H9 (cell line): ENCODE measurements around the gene SLC15A5. TPM values are rescaled to one million over a fixed set of nuclear protein-coding genes. Genes with fewer than 3 reads are reported as not detected.

Experiments
- DNase-seq: peaks from one replicate; pipeline ENCODE4 v3.0.0-alpha.2; 2017
- H2AFZ ChIP-seq: one replicate; pipeline ENCODE4 v1.6.1; 2013; ENCODE audit warnings: mild to moderate bottlenecking, low read length, control low read depth, moderate library complexity
- H2AK5ac ChIP-seq: 2 replicates; pipeline ENCODE4 v1.6.1; 2013; ENCODE audit warnings: low read length, control low read depth, mixed read lengths; ENCODE audit not compliant: insufficient read length
- H2BK120ac ChIP-seq: one replicate; pipeline ENCODE4 v1.6.1; 2013; ENCODE audit warnings: low read depth, mild to moderate bottlenecking, low read length, control low read depth, inconsistent platforms; ENCODE audit not compliant: poor library complexity, severe bottlenecking
- H2BK12ac ChIP-seq: 2 replicates; pipeline ENCODE4 v1.6.1; 2013; ENCODE audit warnings: low read length, control low read depth, mixed read lengths, low read depth; ENCODE audit not compliant: insufficient read length
- H2BK15ac ChIP-seq: 2 replicates; pipeline ENCODE4 v1.6.1; 2013; ENCODE audit warnings: low read depth, low read length, control low read depth
- H2BK20ac ChIP-seq: one replicate; pipeline ENCODE4 v1.6.1; 2013; ENCODE audit warnings: low read depth, mild to moderate bottlenecking, low read length, control low read depth, inconsistent platforms; ENCODE audit not compliant: poor library complexity, severe bottlenecking
- H2BK5ac ChIP-seq: 2 replicates; pipeline ENCODE4 v1.6.1; 2013; ENCODE audit warnings: low read length, control low read depth, mixed read lengths; ENCODE audit not compliant: insufficient read length
- H3K14ac ChIP-seq: 2 replicates; pipeline ENCODE4 v1.6.1; 2013; ENCODE audit warnings: low read length, control low read depth; ENCODE audit not compliant: insufficient read depth
- H3K18ac ChIP-seq: 2 replicates; pipeline ENCODE4 v1.6.1; 2013; ENCODE audit warnings: low read depth, mild to moderate bottlenecking, mixed read lengths, low read length, control low read depth; ENCODE audit not compliant: insufficient read length
- H3K23ac ChIP-seq: 2 replicates; pipeline ENCODE4 v1.6.1; 2013; ENCODE audit warnings: low read length, control low read depth, mixed read lengths, low read depth; ENCODE audit not compliant: insufficient read length
- H3K23me2 ChIP-seq: 2 replicates; pipeline ENCODE4 v1.6.1; 2013; ENCODE audit warnings: low read depth, mild to moderate bottlenecking, mixed read lengths, low read length, control low read depth; ENCODE audit not compliant: insufficient read length, poor library complexity, severe bottlenecking
- H3K27ac ChIP-seq: 2 replicates; pipeline ENCODE4 v1.5.1; 2013; ENCODE audit warnings: low read length, control low read depth, mixed read lengths, low read depth; ENCODE audit not compliant: insufficient read length
- H3K27me3 ChIP-seq: 2 replicates; pipeline ENCODE4 v1.6.1; 2013; ENCODE audit warnings: low read length, control low read depth, inconsistent platforms; ENCODE audit not compliant: insufficient read depth
- H3K4ac ChIP-seq: 2 replicates; pipeline ENCODE4 v1.6.1; 2013; ENCODE audit warnings: low read depth, mild to moderate bottlenecking, control low read depth, inconsistent platforms, low read length, moderate library complexity
- H3K4me1 ChIP-seq: 2 replicates; pipeline ENCODE4 v1.6.1; 2013; ENCODE audit warnings: low read length, control low read depth, inconsistent platforms; ENCODE audit not compliant: insufficient read depth
- H3K4me2 ChIP-seq: 2 replicates; pipeline ENCODE4 v1.6.1; 2013; ENCODE audit warnings: low read length, control low read depth, mixed read lengths; ENCODE audit not compliant: insufficient read length, insufficient read depth
- H3K56ac ChIP-seq: 2 replicates; pipeline ENCODE4 v1.6.1; 2013; ENCODE audit warnings: low read depth, mild to moderate bottlenecking, mixed read lengths, low read length, control low read depth; ENCODE audit not compliant: insufficient read length
- H3K79me1 ChIP-seq: 2 replicates; pipeline ENCODE4 v1.6.1; 2013; ENCODE audit warnings: low read depth, mild to moderate bottlenecking, moderate library complexity, low read length, control low read depth, inconsistent platforms; ENCODE audit not compliant: insufficient read depth, poor library complexity, severe bottlenecking
- H3K79me2 ChIP-seq: 2 replicates; pipeline ENCODE4 v1.6.1; 2013; ENCODE audit warnings: low read length, control low read depth, inconsistent platforms; ENCODE audit not compliant: insufficient read depth
- H3K9ac ChIP-seq: 2 replicates; pipeline ENCODE4 v1.6.1; 2013; ENCODE audit warnings: low read length, control low read depth, mixed read lengths; ENCODE audit not compliant: insufficient read length; ENCODE audit errors: extremely low read depth
- H3K9me3 ChIP-seq: one replicate; pipeline ENCODE4 v1.6.1; 2013; ENCODE audit warnings: low read depth, low read length, inconsistent platforms; ENCODE audit not compliant: control insufficient read depth
- H3T11ph ChIP-seq: one replicate; pipeline ENCODE4 v1.6.1; 2013; ENCODE audit warnings: mild to moderate bottlenecking, low read length, control low read depth, inconsistent platforms
- H4K20me1 ChIP-seq: one replicate; pipeline ENCODE4 v1.6.1; 2013; ENCODE audit not compliant: control insufficient read depth, insufficient read length, insufficient read depth
- H4K5ac ChIP-seq: 2 replicates; pipeline ENCODE4 v1.6.1; 2013; ENCODE audit warnings: low read depth, mild to moderate bottlenecking, mixed read lengths, low read length, control low read depth; ENCODE audit not compliant: insufficient read length
- H4K8ac ChIP-seq: replicated peaks from 2 replicates; pipeline ENCODE4 v1.6.1; 2013; ENCODE audit warnings: low read length, control low read depth, mixed read lengths, low read depth; ENCODE audit not compliant: insufficient read length
- H4K91ac ChIP-seq: 2 replicates; pipeline ENCODE4 v1.6.1; 2013; ENCODE audit warnings: low read depth, mild to moderate bottlenecking, moderate library complexity, mixed read lengths, low read length, control low read depth; ENCODE audit not compliant: insufficient read length
- H3K27ac Mint-ChIP-seq, 3 experiments: 2 replicates in 2 of 3; 3 replicates in 1 of 3; pipeline ENCODE4 v1.8.0; 2020 to 2021; ENCODE audit warnings: mixed read lengths in 3 of 3, mild to moderate bottlenecking in 1 of 3, moderate library complexity in 1 of 3
- H3K27me3 Mint-ChIP-seq: 2 replicates; pipeline ENCODE4 v1.8.0; 2021; ENCODE audit warnings: low read depth, mild to moderate bottlenecking, moderate library complexity, mixed read lengths
- H3K36me3 Mint-ChIP-seq, 3 experiments: 2 replicates in 2 of 3; 3 replicates in 1 of 3; pipeline ENCODE4 v1.8.0; 2020 to 2021; ENCODE audit warnings: low read depth in 3 of 3, mixed read lengths in 3 of 3; ENCODE audit not compliant: insufficient read depth in 1 of 3
- H3K4me1 Mint-ChIP-seq, 2 experiments: 2 replicates each; pipeline ENCODE4 v1.8.0; 2020; ENCODE audit warnings: mixed read lengths in 2 of 2
- H3K4me3 Mint-ChIP-seq, 2 experiments: 2 replicates in 1 of 2; 3 replicates in 1 of 2; pipeline ENCODE4 v1.8.0; 2020 to 2021; ENCODE audit warnings: mild to moderate bottlenecking in 2 of 2, mixed read lengths in 2 of 2, moderate library complexity in 1 of 2
- H3K9me3 Mint-ChIP-seq, 2 experiments: 2 replicates in 1 of 2; 3 replicates in 1 of 2; pipeline ENCODE4 v1.8.0; 2020; ENCODE audit warnings: mild to moderate bottlenecking in 2 of 2, mixed read lengths in 2 of 2, moderate library complexity in 1 of 2
- CTCF ChIP-seq: fragments of 200-600 bp; sonication (generic); conservative IDR thresholded peaks from 3 replicates; pipeline ENCODE4 v1.8.0; 2021; ENCODE audit warnings: antibody characterized with exemption, mild to moderate bottlenecking
- WGBS: extraction: QIAGEN DNeasy Blood & Tissue Kit; methylation state at CpG from one replicate; pipeline ENCODE4 v1.1.7; 2013; ENCODE audit warnings: missing lambda C conversion rate, low lambda C conversion rate, mixed read lengths; ENCODE audit not compliant: insufficient read length; ENCODE audit errors: extremely low coverage; 5-methylcytosine and 5-hydroxymethylcytosine counted together
- total RNA-seq: library from RNA; stranded (reverse); gene quantifications from 2 replicates; pipeline ENCODE4 v1.2.1, GENCODE V29; 2021

The SLC15A5 gene
- total RNA-seq, 1 experiment from 2014 or later, result not detected

DNA sequence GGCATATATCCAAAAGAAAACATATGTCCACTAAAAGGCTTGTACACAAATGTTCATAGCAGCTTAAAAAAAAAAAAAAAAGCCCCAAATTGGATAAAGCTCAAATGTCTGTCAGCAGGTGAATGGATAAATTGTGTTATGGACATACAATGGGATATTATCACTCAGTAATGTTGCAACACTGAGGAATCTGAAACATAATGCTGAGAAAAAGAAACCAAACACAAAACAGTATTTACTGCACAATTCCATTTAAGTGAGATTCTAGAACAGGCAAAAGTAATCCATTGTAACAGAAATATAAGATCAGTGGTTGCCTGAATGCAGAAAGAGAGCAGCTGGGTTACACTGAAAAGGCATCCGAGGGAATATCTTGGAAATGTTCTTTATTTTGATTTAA lies 117.9 kb downstream of the SLC15A5 start:
- Histone ChIP-seq H3K9me3 (no peaks in the 10 kb centered on the region), H3K4me2 (no peak overlapping the region), H2BK15ac (no peak overlapping the region), H3K18ac (no peak overlapping the region), H3K79me1 (no peaks in the 10 kb centered on the region), H3K27me3 (no peaks in the 10 kb centered on the region), H3T11ph (no peak overlapping the region), H3K56ac (no peak overlapping the region), H2AK5ac (no peak overlapping the region), H2BK120ac (no peak overlapping the region), H3K79me2 (no peaks in the 10 kb centered on the region), H2AFZ (no peak overlapping the region), H3K4ac (no peak overlapping the region), H3K9ac (no peak overlapping the region), H3K27ac (no peak overlapping the region), H4K5ac (no peak overlapping the region), H4K8ac (no peak overlapping the region), H3K23ac (no peak overlapping the region), H3K4me1 (peaks cover 2% of the 10 kb centered on the region), H2BK20ac (no peak overlapping the region), H2BK12ac (no peak overlapping the region), H4K20me1 (no peaks in the 10 kb centered on the region), H3K23me2 (no peaks in the 10 kb centered on the region), H4K91ac (no peak overlapping the region), H3K14ac (no peak overlapping the region), H2BK5ac (no peak overlapping the region)
- TF ChIP-seq CTCF, result no peak
- no peaks in the 10 kb centered on the region for H3K9me3 Mint-ChIP-seq
- no peak overlapping the region for H3K27ac Mint-ChIP-seq
- no peak for DNase-seq
- no peak overlapping the region for H3K4me3 Mint-ChIP-seq
- H3K4me1 Mint-ChIP-seq, result peaks cover 7% of the 10 kb centered on the region in 2 experiments
- WGBS, result no CpG with 5 or more reads among the region's 1 CpG
- no peaks in the 10 kb centered on the region for H3K36me3 Mint-ChIP-seq
- peaks cover 2% of the 10 kb centered on the region; the same call in 1 of the 2 replicates for H3K27me3 Mint-ChIP-seq
